Measurements from ENCODE around the gene BBS2.

DNA sequence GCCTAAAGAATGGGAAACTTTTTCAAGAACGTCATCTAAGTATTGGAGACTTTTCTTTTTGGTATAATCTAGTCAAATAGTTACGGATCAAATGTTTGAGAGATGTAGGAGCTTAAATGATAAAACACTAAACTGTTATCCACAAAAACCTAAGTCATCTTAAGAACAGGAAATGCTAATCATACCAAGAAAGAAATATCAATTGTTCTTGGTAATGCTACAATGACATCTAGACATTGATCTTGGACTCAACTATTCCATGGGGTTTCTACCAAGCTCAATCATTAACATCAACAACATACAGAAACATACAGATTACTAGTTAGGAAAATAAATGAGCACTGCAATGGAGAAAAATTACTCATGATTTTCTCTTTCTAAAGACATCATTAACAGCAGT is 72.5 kb downstream of the BBS2 start:
- TF ChIP-seq, protein P1, sequence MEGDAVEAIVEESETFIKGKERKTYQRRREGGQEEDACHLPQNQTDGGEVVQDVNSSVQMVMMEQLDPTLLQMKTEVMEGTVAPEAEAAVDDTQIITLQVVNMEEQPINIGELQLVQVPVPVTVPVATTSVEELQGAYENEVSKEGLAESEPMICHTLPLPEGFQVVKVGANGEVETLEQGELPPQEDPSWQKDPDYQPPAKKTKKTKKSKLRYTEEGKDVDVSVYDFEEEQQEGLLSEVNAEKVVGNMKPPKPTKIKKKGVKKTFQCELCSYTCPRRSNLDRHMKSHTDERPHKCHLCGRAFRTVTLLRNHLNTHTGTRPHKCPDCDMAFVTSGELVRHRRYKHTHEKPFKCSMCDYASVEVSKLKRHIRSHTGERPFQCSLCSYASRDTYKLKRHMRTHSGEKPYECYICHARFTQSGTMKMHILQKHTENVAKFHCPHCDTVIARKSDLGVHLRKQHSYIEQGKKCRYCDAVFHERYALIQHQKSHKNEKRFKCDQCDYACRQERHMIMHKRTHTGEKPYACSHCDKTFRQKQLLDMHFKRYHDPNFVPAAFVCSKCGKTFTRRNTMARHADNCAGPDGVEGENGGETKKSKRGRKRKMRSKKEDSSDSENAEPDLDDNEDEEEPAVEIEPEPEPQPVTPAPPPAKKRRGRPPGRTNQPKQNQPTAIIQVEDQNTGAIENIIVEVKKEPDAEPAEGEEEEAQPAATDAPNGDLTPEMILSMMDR (conservative IDR thresholded peaks at IDR 0.05; ENCODE audit: low read depth in 2 of 2): no peak
- no peak for TF ChIP-seq EZH2phosphoT487 (IDR thresholded peaks at IDR 0.05; ENCODE audit: unreplicated experiment)
